ENCODE results near the gene TGFBR1.

The TGFBR1 gene

DNA sequence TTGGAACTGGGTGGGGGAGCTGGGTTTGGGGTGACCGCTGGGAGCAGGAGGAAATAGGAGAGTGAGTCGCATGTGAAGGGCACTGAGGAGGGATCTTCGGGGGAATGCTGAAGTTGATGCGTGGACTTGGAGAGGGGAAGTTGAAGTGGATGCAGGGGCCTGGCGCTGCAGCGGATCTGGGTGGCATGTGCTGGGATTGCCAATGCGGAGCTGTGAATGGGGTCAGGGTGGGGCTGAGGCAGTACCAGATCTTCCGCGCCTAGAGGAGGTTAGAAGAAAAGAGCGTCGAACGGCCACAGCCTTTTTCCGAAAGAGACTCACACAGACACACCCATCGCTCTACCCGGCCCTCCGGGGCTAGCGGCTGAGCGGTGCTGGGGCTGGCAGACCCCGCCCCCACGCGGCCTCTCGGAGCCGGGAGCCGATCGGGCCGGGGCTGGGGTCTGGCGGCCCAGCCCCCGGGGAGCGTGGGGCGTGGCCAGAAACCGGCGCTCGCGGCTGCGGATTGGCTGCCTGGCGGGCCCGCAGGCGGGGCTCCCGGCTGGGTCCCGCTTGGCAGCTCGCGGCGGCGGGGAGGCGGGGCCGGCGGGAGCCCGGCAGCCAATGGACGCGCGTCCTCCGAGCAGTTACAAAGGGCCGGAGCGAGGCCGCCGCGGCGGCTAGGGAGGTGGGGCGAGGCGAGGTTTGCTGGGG lies at the start of gene TGFBR1:
Gene TGFBR1, plus strand, starts transcription at position 655 of the 693 bp plus-strand sequence. CDS start 93 bp downstream, outside the sequence.
- DNase-seq (ENCODE audit: low spot score) = peak; percentile 88

DNA sequence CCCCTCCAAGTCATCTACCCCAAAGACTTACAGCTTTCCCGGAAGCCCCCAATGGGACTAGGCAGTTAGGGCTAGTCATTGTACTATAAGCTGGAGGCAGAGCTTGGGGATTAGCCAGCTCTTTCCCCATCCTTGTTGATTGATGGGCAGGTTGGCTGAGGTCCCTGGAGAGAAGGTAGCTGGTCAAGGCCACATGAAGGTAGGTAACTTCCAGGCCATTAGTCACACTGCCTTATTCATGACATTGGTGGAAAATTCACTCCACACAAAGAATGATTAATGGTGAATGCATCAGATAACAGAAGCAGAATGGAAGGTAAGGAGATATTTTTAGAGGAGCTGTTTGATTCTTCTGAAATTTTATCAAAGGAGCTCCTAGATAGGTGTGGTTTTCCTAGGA lies 49.5 kb upstream of the TGFBR1 start:
- no peak for DNase-seq (ENCODE audit: low spot score)

DNA sequence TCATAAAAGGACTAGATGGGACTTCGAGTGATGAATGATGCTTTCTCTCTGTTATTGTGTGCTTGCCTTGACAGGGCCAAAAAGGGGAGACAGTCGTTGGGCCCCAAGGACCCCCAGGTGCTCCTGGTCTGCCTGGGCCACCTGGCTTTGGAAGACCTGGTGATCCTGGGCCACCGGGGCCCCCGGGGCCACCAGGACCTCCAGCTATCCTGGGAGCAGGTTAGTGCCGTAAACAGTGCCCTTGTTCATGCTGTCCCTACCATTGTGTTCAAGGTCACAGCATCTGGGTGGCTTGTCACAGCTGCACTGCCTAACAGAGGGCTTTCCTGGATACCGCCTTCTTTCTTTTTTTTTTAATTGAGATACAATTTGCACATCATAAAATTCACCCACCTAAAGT lies 48.7 kb upstream of the TGFBR1 start:
- DNase-seq (ENCODE audit: low spot score) = no peak

DNA sequence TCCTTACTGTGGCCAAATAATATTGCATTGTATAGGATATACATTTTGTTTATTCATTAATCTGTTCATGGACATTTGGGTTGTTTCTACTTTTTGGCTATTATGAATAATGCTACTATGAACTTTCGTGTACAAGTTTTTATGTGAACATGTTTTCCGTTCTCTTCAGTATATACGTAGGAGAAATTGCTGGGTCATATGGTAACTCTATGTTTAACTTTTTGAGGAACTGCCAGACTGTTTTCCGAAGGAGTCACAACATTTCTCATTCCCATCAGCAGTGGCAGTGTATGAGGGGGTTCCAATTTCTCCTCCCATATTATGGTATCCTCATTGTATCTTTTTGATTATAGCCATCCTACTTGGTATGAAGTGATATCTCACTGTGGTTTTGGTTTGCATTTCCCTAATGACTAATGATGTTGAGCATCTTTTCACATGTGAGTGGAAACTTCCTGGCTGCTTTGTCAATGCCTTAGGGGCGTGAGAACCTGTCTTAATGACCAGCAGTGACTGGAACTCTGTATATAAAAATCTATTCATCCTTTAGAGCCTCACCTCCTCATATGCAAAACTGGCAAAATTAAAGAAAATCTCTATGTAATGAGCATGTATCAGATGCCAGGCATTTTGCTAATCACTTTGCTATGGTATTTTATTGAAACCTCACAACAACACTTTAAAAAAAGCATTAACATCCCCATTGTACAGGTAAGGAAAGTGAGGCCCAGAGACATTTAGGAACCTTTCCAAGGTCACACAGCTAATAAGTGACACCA lies 47.8 kb upstream of the TGFBR1 start:
- no peak for DNase-seq (ENCODE audit: low spot score)

DNA sequence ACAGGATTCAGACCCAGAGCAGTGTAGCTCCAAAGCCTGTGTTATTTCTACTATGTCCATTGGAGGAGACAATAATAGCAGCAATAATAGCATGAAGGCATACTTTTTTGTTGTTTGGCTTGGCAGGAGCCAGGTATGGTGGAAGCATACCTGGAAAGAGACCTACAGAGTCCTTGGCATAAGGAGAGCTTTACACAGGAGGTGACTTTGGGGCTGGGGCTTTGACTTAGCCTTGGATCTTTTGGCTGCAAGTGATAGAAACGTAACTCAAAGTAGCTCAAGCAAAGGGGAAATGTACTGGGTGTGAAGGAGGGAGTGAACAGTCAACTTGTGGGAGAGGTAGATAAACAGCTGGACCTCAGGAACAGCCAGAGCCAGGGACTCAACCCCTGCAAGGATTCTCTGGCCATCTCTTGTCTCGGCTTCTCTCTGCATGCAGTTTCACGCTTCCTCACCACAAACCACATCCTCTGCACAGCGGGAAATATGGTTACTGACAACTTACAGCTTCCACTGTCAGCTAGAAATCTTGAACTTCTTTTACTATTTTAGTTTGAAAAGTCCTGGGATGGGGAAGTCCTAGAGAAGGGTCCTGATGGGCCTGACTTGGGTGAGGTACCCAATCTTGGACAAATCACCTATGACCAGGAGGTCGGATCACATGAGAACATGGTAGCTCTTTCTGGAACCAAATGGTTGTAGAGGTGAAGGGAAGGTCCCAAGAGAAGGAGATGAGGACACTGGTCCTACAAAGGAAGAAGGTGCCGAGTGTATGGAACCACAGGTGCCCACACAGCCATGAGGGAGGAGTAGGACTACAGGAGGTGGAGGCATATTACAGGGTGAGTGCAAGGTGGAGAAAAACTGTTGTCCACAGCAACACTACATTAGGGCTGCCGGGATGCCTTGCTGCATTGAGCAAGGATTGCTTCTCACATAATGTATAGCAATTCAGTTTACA lies 47.0 kb upstream of the TGFBR1 start:
- no peak for DNase-seq (ENCODE audit: low spot score)

DNA sequence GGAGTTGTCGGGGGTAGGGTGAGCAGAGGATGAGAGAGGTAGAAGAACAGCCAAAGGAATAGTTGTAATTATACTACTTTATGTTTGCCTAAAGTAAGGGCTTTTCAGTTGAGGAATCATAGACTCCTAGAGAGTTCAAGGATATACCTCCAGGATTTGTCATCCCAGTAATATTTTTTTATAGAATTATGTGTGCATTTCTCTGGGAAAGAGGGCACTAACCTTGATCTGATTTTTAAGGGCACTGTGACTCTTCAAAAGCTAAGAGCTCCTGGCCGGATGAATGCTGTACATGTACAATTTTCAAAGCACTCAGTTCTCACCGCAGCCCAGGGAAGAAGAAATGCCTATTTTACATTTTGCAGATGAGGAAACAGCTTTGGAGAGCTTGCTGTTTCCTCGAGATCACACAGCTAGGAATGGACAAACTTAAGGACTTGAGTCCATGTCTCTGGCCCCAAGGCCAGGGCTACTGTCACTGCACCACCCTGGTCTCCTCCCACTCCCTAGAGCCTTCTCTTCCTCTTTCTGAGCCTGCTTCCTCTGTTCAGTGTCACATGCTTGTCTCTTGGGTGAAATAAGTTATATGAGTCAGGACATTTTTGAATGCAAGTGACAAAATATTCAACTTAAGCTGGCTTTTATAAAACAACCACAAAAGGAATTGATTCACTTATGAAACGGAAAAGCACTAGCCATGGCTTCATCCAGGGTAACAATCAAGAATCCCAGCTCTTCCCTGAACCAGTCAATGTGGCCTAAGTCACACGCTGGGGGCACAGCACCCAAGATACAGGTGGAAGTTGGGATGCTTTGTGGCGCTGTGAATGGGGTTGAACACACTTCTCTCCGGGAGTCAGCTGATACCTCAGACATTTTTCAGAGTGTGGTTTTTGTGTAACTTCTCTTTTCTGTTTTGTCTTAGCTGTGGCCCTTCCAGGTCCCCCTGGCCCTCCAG lies 45.7 kb upstream of the TGFBR1 start:
- DNase-seq (ENCODE audit: low spot score) = no peak

DNA sequence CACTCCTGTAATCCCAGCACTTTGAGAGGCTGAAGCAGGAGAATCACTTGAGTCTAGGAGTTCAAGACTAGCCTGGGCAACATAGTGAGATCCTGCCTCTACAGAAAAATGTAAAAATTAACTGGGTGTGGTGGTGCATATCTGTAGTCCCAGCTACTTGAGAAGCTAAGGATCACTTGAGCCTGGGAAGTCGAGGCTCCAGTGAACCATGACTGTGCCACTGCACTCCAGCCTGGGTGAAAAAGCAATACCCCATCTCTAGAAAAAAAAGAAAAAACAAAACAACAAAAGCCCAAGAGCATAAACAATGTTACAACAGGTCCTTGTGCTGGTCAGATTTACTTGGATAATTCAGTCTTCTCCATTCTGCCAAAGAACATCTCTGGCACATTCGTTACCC lies 44.3 kb upstream of the TGFBR1 start:
- DNase-seq (ENCODE audit: low spot score) = no peak

DNA sequence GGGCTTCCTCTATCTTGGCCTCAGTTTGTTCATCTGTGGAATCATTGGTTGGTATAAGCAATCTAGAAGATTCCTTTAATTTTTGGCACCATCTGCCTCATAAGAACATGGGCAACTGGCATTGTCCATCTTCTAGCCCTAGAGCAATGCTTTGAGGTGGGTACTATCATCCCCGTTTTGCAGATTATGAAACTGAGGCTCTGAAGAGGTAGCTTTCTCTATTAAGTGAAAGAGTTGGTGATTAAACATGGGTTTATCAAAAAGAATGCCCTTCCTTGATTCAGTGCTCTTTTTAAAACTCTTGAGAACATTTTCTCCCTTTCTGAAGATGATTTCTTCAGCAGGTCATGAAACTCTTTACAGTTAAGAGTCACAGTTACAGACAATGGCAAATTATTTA lies 42.4 kb upstream of the TGFBR1 start:
- DNase-seq (ENCODE audit: low spot score) = no peak

DNA sequence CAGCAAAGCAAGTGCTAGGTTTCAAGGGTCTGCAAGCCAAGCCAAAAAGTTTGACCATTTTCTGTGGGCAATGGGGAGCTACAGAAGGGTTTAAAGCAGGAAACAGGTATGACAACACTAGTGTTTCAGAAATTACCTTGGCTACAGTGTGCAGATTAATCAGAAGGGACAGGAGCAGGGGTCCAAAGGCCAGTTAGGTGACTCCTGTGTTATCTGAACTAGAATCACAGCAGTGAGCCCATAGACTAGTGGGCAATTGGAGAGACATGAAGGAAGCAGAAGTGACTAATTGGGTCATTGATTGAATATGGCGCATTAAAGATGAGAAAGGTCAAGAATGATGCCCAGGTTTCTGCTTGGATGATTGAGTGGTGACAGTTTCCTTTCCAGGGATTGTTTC lies 41.4 kb upstream of the TGFBR1 start:
- no peak for DNase-seq (ENCODE audit: low spot score)

DNA sequence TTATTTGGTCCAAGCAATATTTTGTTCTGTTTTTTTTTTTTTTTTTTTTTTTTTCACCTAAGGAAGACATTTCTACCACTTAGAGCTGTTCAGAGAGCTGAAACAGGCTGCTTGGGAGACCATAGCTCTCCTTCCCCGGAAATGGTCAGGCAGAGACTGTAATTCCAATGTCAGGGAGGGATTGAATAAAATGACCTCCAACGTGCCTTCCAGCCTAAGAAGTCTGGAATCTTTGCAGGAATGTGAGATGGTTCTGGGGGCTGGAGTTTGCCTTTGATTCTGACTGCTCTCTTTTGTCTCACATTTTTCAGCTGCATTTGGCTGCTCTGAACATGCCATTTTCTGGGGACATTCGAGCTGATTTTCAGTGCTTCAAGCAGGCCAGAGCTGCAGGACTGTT lies 38.3 kb upstream of the TGFBR1 start:
- no peak for DNase-seq (ENCODE audit: low spot score)

DNA sequence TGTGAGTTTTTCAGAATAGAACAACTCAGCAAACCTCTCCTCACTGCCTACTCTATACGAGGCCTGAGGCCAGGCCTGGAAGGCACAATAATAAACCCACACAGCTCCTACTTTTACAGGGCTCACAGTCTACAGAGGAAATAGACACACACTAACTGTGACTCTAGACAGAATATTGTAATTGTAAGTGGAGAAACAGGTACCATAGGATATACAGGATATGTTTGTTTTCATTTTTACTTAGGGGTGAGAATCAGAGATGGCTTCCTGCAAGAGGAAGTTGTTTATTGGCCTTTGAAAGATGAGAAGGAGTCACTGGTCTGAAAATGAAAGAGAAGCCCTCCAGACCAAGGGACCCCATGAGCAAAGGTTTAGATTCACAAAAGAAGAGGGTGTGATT lies 35.8 kb upstream of the TGFBR1 start:
- no peak for DNase-seq (ENCODE audit: low spot score)

DNA sequence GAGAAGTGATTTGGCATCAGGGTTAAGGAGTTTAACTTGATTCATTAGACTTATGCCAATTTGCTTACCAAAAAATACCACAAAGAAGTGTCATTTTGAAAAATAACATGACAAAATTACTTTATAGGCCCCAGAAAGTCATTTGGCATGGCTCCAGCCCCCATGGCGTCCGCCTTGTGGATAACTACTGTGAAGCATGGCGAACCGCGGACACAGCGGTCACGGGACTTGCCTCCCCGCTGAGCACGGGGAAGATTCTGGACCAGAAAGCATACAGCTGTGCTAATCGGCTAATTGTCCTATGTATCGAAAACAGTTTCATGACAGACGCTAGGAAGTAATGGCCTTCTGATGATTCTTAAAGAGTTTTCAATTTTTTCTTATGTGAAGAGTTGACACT lies 35.4 kb upstream of the TGFBR1 start:
- no peak for DNase-seq (ENCODE audit: low spot score)

DNA sequence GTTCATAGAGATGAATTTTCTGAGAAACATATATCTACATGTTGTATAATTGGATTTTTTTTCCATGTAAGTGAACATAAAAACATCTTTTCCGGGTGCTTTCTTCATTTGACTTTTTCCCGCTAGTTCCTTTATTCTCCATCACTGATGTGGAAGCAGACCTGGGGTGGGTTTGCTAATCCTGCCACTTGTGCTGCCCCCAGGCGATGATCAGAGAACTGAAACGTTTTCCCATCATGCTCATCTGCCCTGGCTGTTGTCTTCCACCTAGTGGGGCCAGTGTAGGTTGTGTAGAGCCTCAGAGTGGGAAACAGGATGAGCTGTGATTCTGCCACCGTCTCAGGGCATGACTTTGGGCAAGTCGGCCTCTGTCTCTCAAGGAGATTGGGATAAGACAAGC lies 34.2 kb upstream of the TGFBR1 start:
- DNase-seq (ENCODE audit: low spot score) = no peak

DNA sequence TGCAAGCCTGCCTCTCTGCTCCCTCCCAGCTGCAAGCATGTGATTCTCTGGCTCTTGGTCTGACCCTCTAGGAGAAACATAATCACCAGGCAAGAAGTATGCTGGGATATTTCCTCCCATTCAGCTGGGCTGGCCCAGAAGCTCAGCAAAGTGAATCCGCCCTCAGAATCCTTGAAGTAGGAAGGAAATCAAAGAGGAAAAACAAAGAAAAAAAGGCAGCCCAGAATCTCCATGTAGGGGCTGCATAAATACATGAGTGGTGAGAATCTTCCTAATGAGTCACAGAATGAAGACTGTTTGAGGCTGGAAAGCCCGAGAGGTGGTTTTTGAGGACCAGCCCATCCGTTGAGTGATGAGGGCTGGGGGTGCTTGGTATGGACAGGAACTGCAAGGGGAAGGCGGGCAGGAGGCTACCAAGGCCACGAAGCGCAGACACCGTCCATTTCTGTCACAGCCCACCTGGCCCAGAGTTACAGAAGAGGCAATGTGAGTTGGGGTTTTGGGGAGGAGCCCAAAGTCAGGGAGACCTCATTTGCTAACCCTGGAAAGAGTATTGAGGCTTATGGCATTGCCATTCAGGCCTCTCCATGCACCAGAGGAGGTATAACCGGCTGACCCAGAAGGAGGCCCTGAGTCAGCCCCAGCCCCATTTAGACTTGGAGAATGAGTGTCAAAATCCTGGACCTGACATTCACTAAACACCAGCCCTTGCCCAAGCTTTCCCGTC lies 33.4 kb upstream of the TGFBR1 start:
- no peak for DNase-seq (ENCODE audit: low spot score)

DNA sequence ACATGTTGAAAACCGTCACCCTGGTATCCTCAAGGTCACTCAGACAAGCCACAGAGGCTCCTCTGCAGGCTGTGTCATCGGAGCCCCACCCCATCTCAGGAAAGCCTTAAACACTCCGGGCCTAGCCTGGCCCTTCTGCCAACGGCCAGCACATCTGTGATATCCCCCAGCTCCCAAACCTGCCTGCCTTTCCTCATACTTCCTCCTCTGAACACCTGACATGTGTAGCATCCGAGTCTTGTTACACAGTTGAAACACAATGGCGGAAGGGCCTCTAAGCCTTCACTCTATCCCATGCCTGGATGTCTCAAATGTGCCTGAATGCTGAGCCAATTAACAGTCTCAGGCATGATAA lies 32.9 kb upstream of the TGFBR1 start:
- no peak for DNase-seq (ENCODE audit: low spot score)

DNA sequence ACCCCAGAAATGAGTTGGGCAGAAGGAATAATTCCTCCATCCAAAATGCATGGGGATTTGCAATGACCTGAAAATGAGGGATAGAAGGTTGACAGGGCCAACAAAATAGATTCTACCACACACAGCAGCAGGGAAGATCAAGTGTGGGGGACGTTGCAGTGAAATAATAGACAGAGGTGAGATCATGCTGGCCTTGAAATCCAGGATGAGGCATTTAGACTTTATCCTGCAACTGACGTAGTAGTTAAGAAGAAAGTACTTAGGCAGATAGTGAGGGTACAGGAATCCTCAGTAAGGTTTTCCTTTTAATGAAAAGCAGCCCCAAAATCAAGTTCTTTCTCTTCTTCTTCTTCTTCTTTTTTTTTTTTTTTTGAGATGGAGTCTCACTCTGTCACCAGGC lies 31.6 kb upstream of the TGFBR1 start:
- DNase-seq (ENCODE audit: low spot score) = no peak

DNA sequence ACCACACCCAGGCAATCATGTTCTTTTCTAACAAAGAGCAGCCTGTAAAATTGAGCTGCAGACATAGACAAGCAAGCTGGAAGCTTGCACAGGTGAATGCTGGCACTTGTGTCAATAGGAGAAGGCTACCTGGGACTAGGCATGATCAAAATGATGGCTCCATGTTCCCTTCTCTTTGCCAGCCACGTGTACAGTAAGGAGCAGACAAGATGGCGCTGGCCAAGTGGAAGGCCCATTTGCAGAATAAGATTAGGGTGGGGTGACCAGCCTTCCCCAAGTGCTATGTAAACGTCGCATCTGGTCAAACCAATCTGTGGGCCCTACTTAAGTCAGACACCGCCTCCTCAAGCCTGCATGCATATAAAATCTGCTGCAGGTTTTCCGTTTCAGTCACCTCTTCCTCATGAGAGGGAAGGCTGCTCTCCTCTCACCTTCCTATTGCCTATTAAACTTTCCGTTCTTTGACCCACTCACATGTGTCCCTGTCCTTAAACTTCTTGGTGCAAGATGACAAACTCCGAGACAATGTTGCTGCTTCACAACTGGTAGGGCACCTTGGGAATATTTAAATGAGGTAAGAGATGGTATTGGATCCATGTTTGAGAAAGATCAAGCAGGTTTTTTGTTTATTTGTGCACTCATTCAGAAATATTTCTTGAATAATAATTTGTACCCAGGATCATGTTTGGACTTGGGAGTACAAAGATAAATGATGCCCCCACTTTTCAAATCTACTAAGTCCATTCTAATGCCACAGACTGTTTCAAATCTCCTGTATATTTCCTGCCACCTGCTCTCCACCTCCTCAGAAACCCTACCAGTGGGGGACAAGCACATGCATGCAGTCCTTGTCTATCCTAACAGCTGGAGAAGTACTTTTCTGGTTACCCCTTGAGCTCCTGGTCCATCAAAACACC lies 30.7 kb upstream of the TGFBR1 start:
- no peak for DNase-seq (ENCODE audit: low spot score)

DNA sequence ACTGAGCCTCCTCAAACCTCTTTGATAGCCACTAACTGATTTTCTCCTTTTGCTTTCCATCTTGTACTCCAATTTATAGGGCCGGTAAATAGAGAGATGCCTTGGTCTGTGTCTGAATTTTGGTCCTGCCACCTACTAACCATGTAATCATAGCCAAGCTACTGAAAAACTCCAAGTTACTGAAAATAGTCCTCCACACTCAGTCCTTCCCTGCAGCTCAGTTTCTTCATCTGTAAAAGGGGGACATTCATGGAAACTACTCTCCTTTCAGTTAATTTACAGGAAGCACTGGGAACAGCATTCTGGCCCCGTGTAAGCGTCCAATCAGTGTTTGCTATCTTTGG lies 30.0 kb upstream of the TGFBR1 start:
- no peak for DNase-seq (ENCODE audit: low spot score)

DNA sequence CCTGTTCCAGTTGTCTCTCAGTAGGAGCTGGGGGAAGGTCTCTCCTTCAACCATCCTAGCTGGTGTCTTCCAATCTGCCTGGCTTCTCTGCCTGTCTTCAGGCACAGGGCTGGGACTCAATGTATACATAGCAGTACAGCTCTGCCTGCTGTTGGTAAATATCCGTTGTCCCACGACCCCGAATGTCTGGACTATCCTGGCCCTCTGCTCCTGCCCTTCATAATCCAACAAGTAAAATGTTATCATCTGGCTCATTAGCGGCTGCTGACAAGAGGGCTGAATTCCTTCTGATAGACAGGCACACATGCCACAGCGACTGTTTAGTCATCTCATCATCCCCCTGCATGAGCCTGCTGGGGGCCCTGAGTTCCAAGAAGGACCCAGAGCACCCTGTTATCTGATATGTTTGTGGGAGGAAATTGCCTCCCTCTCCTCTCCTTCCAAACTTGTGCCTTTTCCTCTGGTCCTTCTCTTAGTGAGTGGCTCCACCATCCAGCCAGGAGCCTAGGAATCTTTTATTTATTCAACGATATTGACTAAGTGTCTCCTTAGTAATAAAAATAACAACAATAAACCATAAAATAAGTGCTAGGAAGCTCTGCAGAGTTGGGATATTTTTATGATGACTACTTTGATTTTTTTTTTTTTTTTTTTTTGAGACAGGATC lies 29.5 kb upstream of the TGFBR1 start:
- DNase-seq (ENCODE audit: low spot score) = peak; percentile 14

All from hematopoietic multipotent progenitor cell treated with erythropoietin and hydrocortisone succinate and interleukin-3 and kit ligand, for 17 days (in vitro differentiated cells).